Keratinocyte (primary cell): ENCODE measurements around the gene SIM2. TPM values are rescaled to one million over a fixed set of nuclear protein-coding genes. Genes with fewer than 3 reads are reported as not detected.

Experiments used
- DNase-seq: peaks from one replicate; pipeline ENCODE4 v3.0.0-alpha.2; 2011; ENCODE audit warnings: low read depth, missing footprints, low spot score
- FAIRE-seq: peaks from 2 replicates; lab custom pipeline; 2011; peaks lifted over from hg19 to GRCh38; lab: Jason Lieb, UNC
- H2AFZ ChIP-seq: 2 replicates; pipeline ENCODE4 v1.6.0; 2012; ENCODE audit warnings: low read length, control low read depth, inconsistent platforms; ENCODE audit not compliant: control insufficient read depth
- H3K27ac ChIP-seq: 2 replicates; pipeline ENCODE4 v1.5.1; 2011; ENCODE audit warnings: low read length; ENCODE audit not compliant: control insufficient read depth, insufficient read depth
- H3K27me3 ChIP-seq: 3 replicates; pipeline ENCODE4 v1.6.0; 2011; ENCODE audit warnings: low read length; ENCODE audit not compliant: control insufficient read depth, insufficient read depth; ENCODE audit errors: extremely low read depth
- H3K36me3 ChIP-seq, 2 experiments: 2 replicates in 1 of 2; 3 replicates in 1 of 2; pipeline ENCODE4 v1.5.1; 2011; ENCODE audit warnings: low read length in 2 of 2, mild to moderate bottlenecking in 1 of 2; ENCODE audit not compliant: control insufficient read depth in 2 of 2, insufficient read depth in 2 of 2; ENCODE audit errors: extremely low read depth in 1 of 2
- H3K4me1 ChIP-seq: 3 replicates; pipeline ENCODE4 v1.5.1; 2011; ENCODE audit warnings: low read length; ENCODE audit not compliant: control insufficient read depth, insufficient read depth; ENCODE audit errors: extremely low read depth
- H3K4me2 ChIP-seq: 3 replicates; pipeline ENCODE4 v1.6.0; 2011; ENCODE audit warnings: low read depth, low read length; ENCODE audit not compliant: control insufficient read depth, insufficient read depth; ENCODE audit errors: extremely low read depth
- H3K4me3 ChIP-seq, 3 experiments: fragments of 200-600 bp in 1 of 3; sonication (generic) in 1 of 3; 2 replicates in 2 of 3; 3 replicates in 1 of 3; pipeline ENCODE4 v1.5.1; 2011 to 2016; ENCODE audit warnings: low read length in 3 of 3, mild to moderate bottlenecking in 3 of 3, control low read depth in 2 of 3, inconsistent platforms in 1 of 3, low read depth in 1 of 3, mixed read lengths in 1 of 3, mixed run types in 1 of 3, moderate library complexity in 1 of 3; ENCODE audit not compliant: control insufficient read depth in 2 of 3, insufficient read depth in 2 of 3; ENCODE audit errors: extremely low read depth in 1 of 3
- H3K79me2 ChIP-seq: 2 replicates; pipeline ENCODE4 v1.6.0; 2012; ENCODE audit warnings: low read length; ENCODE audit not compliant: control insufficient read depth, insufficient read depth
- H3K9ac ChIP-seq: 3 replicates; pipeline ENCODE4 v1.6.0; 2011; ENCODE audit warnings: low read length; ENCODE audit not compliant: control insufficient read depth, insufficient read depth; ENCODE audit errors: extremely low read depth
- H3K9me1 ChIP-seq: 3 replicates; pipeline ENCODE4 v1.6.0; 2011; ENCODE audit warnings: low read length; ENCODE audit not compliant: control insufficient read depth, insufficient read depth; ENCODE audit errors: extremely low read depth
- H3K9me3 ChIP-seq: 2 replicates; pipeline ENCODE4 v1.5.1; 2012; ENCODE audit warnings: low read depth, low read length; ENCODE audit not compliant: control insufficient read depth
- H4K20me1 ChIP-seq: 3 replicates; pipeline ENCODE4 v1.6.0; 2011; ENCODE audit warnings: low read length; ENCODE audit not compliant: control insufficient read depth, insufficient read depth; ENCODE audit errors: extremely low read depth
- EZH2 ChIP-seq: IDR thresholded peaks from one replicate; pipeline ENCODE4 v1.6.1; 2012; ENCODE audit warnings: inconsistent platforms, mild to moderate bottlenecking, low read length, moderate library complexity
- dilution Hi-C: fragments of 300-500 bp; cut with MboI; formaldehyde crosslinking; loops from one replicate; pipeline ENCODE4 v1.7.0; 2020; ENCODE audit warnings: low sequenced_read_pairs; ENCODE audit not compliant: extremely low pct_ligation_motif_present
- polyA plus RNA-seq, 5 experiments: library from polyadenylated mRNA; depleted of rRNA in 3 of 5; stranded (reverse) in 3 of 5; stranded (forward) in 1 of 5; unstranded in 1 of 5; fragments of >200 nt; gene quantifications; 1 replicate in 1 of 5; 2 replicates in 3 of 5; 3 replicates in 1 of 5; pipeline versions ENCODE4 v1.2.1 to v1.2.3, GENCODE V29; 2011 to 2012; ENCODE audit warnings: missing spikeins in 2 of 5, low read depth in 1 of 5, low replicate concordance in 1 of 5
- TF ChIP-seq, protein P1 (sequence below), 3 experiments: IDR thresholded peaks in 1 of 3; conservative IDR thresholded peaks in 1 of 3; optimal IDR thresholded peaks in 1 of 3; 2 replicates in 2 of 3; 3 replicates in 1 of 3; pipeline versions ENCODE3 to v1.5.1; 2011; ENCODE audit warnings: low read length in 3 of 3, mild to moderate bottlenecking in 3 of 3, moderate library complexity in 2 of 3, control low read depth in 1 of 3, inconsistent platforms in 1 of 3; ENCODE audit not compliant: insufficient read depth in 2 of 3; ENCODE audit errors: extremely low read depth in 1 of 3

The SIM2 gene
- polyA plus RNA-seq, 1 donor (not counting 4 experiments of a cell fraction or from before 2014, with no cell fraction given) = 0.05 TPM

DNA sequence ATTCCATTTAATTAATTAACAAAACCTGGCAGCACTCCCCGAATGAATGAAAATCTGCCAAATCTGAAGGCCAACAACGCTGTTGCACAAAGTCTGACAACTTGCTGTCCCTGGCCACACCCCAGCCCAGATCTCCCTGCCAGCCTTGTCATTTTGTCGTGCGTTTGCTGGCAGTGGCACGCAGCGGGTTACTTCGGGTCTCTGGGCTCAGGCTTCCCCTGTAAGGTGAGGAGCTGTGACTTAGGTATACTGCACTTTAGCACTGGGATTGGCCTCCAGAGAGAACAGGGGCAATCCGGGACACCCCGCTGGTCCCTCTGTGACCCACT is 34.3 kb upstream of the SIM2 start:
- no peak overlapping the region for H2AFZ ChIP-seq
- TF ChIP-seq, protein P1, sequence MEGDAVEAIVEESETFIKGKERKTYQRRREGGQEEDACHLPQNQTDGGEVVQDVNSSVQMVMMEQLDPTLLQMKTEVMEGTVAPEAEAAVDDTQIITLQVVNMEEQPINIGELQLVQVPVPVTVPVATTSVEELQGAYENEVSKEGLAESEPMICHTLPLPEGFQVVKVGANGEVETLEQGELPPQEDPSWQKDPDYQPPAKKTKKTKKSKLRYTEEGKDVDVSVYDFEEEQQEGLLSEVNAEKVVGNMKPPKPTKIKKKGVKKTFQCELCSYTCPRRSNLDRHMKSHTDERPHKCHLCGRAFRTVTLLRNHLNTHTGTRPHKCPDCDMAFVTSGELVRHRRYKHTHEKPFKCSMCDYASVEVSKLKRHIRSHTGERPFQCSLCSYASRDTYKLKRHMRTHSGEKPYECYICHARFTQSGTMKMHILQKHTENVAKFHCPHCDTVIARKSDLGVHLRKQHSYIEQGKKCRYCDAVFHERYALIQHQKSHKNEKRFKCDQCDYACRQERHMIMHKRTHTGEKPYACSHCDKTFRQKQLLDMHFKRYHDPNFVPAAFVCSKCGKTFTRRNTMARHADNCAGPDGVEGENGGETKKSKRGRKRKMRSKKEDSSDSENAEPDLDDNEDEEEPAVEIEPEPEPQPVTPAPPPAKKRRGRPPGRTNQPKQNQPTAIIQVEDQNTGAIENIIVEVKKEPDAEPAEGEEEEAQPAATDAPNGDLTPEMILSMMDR (optimal IDR thresholded peaks at IDR 0.05 in 1 of 3, IDR thresholded peaks at IDR 0.05 in 1 of 3, conservative IDR thresholded peaks at IDR 0.05 in 1 of 3; ENCODE audit: extremely low read depth in 1 of 3, insufficient read depth in 2 of 3, low read length in 3 of 3) = no peak
- no peak for TF ChIP-seq EZH2
- no peak for FAIRE-seq
- H3K9me1 ChIP-seq = no peaks in the 10 kb centered on the region
- H3K36me3 ChIP-seq = no peaks in the 10 kb centered on the region
- no peaks in the 10 kb centered on the region for H4K20me1 ChIP-seq
- no peak for DNase-seq
- peaks cover 42% of the 10 kb centered on the region for H3K27me3 ChIP-seq
- no peak overlapping the region for H3K27ac ChIP-seq
- dilution Hi-C loops = no loop called here
- H3K4me1 ChIP-seq = peaks cover 6% of the 10 kb centered on the region
- H3K9me3 ChIP-seq = no peaks in the 10 kb centered on the region
- no peaks in the 10 kb centered on the region for H3K79me2 ChIP-seq
- no peak overlapping the region for H3K4me2 ChIP-seq
- H3K4me3 ChIP-seq = no peak overlapping the region
- no peak overlapping the region for H3K9ac ChIP-seq

DNA sequence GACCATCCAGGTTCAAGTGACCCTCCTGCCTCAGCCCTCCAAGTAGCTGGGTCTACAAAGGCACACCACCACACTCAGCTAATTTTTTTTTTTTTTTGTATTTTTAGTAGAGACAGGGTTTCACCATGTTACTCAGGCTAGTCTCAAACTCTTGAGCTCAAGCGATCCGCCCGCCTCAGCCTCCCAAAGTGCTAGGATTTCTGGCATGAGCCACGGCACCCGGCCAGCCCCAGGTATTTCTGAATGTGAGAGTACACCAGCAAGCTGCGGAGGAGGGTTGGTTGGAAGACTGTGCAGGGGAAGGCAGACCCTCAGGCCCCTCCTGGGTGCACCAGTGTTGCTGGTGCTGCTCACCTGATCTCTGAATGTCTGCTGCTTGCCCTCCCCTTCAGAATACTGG is 33.1 kb upstream of the SIM2 start:
- Histone ChIP-seq H3K9ac (no peak overlapping the region), H3K9me3 (no peaks in the 10 kb centered on the region), H3K36me3 (no peaks in the 10 kb centered on the region), H3K27ac (no peak overlapping the region), H2AFZ (no peak overlapping the region), H3K4me2 (no peak overlapping the region), H3K27me3 (peaks cover 45% of the 10 kb centered on the region), H4K20me1 (no peaks in the 10 kb centered on the region), H3K4me1 (peaks cover 6% of the 10 kb centered on the region), H3K4me3 (no peak overlapping the region), H3K9me1 (no peaks in the 10 kb centered on the region), H3K79me2 (no peaks in the 10 kb centered on the region)
- FAIRE-seq = no peak
- no peak for DNase-seq
- dilution Hi-C loops = no loop called here
- no peak for TF ChIP-seq EZH2

DNA sequence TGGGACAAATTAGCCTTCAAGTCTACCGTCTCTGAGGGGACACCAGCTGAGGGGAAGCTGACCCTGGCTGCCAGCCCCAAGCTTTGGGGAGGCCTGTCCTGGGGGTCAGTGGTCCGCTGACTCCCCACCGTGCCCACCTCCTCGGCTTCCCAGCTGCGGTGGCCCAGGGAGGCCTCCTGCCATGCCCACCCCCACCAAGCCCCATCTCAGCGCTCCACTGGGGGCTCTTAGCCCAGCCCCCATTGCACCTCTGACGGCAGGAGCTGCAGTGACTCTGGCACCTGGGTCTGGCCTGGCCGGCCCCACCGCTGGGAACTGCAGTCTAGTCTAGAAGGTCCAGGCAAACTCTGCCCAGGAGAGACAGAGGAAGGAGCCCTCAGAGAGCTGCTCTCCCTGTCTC is 30.2 kb upstream of the SIM2 start:
- DNase-seq = no peak
- no peaks in the 10 kb centered on the region for H3K4me1 ChIP-seq
- H3K4me3 ChIP-seq = no peak overlapping the region
- no peaks in the 10 kb centered on the region for H4K20me1 ChIP-seq
- H3K9me1 ChIP-seq = no peaks in the 10 kb centered on the region
- H3K36me3 ChIP-seq = no peaks in the 10 kb centered on the region
- H3K9ac ChIP-seq = no peak overlapping the region
- H3K9me3 ChIP-seq = no peaks in the 10 kb centered on the region
- dilution Hi-C loops = no loop called here
- TF ChIP-seq EZH2 = no peak
- TF ChIP-seq, protein P1 (optimal IDR thresholded peaks at IDR 0.05 in 1 of 3, IDR thresholded peaks at IDR 0.05 in 1 of 3, conservative IDR thresholded peaks at IDR 0.05 in 1 of 3; ENCODE audit: extremely low read depth in 1 of 3, insufficient read depth in 2 of 3, low read length in 3 of 3) = no peak
- FAIRE-seq = no peak
- no peak overlapping the region for H3K27ac ChIP-seq
- H2AFZ ChIP-seq = no peak overlapping the region
- H3K4me2 ChIP-seq = no peak overlapping the region
- no peaks in the 10 kb centered on the region for H3K79me2 ChIP-seq
- H3K27me3 ChIP-seq = peaks cover 36% of the 10 kb centered on the region
